A673 (cell line): ENCODE data around the gene RFX2. TPM values are rescaled to one million over a fixed set of nuclear protein-coding genes. Genes with fewer than 3 reads are reported as not detected.

ENCODE experiments used
- BruUV-seq: library from RNA; stranded (reverse); fragments of 400-500 nt; replicated peaks from 2 replicates; lab custom pipeline; 2021; lab: Mats Ljungman, UMichigan
- CTCF ChIA-PET: fragments of 300-600 bp; sonication (Branson Sonifier 250); formaldehyde crosslinking; loops from one replicate; lab custom pipeline; 2022; ENCODE audit warnings: antibody characterized with exemption; lab: Charles Lee
- POLR2A ChIA-PET: fragments of 300-600 bp; sonication (Branson Sonifier 250); formaldehyde crosslinking; loops from one replicate; lab custom pipeline; 2022; ENCODE audit warnings: antibody characterized with exemption; ENCODE audit not compliant: low non-redundant PET; lab: Charles Lee
- DNase-seq: peaks from one replicate; pipeline ENCODE4 v3.0.0-alpha.2; 2015; ENCODE audit warnings: low spot score
- H3K27ac ChIP-seq: fragments of 200-600 bp; sonication (generic); 2 replicates; pipeline ENCODE4 v1.5.1; 2016; ENCODE audit warnings: mixed run types, low read depth, mild to moderate bottlenecking, mixed read lengths, antibody characterized with exemption, low read length; ENCODE audit not compliant: poor library complexity, severe bottlenecking
- H3K27me3 ChIP-seq: fragments of 200-600 bp; sonication (generic); replicated peaks from 2 replicates; pipeline ENCODE4 v1.6.1; 2017; ENCODE audit warnings: mixed run types, low read depth, mild to moderate bottlenecking, mixed read lengths, antibody characterized with exemption, low read length; ENCODE audit not compliant: insufficient read depth, poor library complexity
- H3K36me3 ChIP-seq: fragments of 200-600 bp; sonication (generic); 2 replicates; pipeline ENCODE4 v1.6.1; 2016; ENCODE audit warnings: mixed run types, mild to moderate bottlenecking, mixed read lengths, antibody characterized with exemption, low read length; ENCODE audit not compliant: insufficient read depth, poor library complexity, severe bottlenecking
- H3K4me1 ChIP-seq: fragments of 200-600 bp; sonication (generic); 2 replicates; pipeline ENCODE4 v1.6.1; 2017; ENCODE audit warnings: mixed run types, mild to moderate bottlenecking, mixed read lengths, antibody characterized with exemption, low read length; ENCODE audit not compliant: insufficient read depth, poor library complexity, severe bottlenecking
- H3K4me3 ChIP-seq: fragments of 200-600 bp; sonication (generic); 2 replicates; pipeline ENCODE4 v1.5.1; 2016; ENCODE audit warnings: low read depth, mixed run types, mild to moderate bottlenecking, mixed read lengths, low read length; ENCODE audit not compliant: poor library complexity, severe bottlenecking
- H3K9me3 ChIP-seq: fragments of 200-600 bp; sonication (generic); 2 replicates; pipeline ENCODE4 v1.6.1; 2016; ENCODE audit warnings: mixed run types, low read depth, mild to moderate bottlenecking, mixed read lengths, antibody characterized with exemption, low read length; ENCODE audit not compliant: poor library complexity, severe bottlenecking
- CTCF ChIP-seq: fragments of 300-800, 200-600 bp; sonication (generic); conservative IDR thresholded peaks from 2 replicates; pipeline ENCODE4 v1.5.1; 2017; ENCODE audit warnings: low read depth, mild to moderate bottlenecking, antibody characterized with exemption, low read length, moderate library complexity, mixed read lengths
- EZH2 ChIP-seq: fragments of 200-600 bp; sonication (generic); IDR thresholded peaks from 2 replicates; pipeline ENCODE4 v1.6.1; 2017; ENCODE audit warnings: borderline replicate concordance, low read depth, mild to moderate bottlenecking, mixed read lengths, antibody characterized with exemption, low read length; ENCODE audit not compliant: poor library complexity, severe bottlenecking
- intact Hi-C: fragments of 100-400 bp; cut with micrococcal nuclease; formaldehyde crosslinking; loops from one replicate; pipeline ENCODE4 v1.10.0; 2022; ENCODE audit not compliant: unreplicated experiment
- total RNA-seq: library from RNA; stranded (reverse); gene quantifications from 2 replicates; pipeline ENCODE4 v1.2.3, GENCODE V29; 2021

RFX2 gene
- total RNA-seq, 1 experiment from 2014 or later: 11.7 TPM

- intact Hi-C loops: no loop called here
- Histone ChIP-seq H3K27me3 (no peaks in the 10 kb centered on the region), H3K36me3 (peaks cover 21% of the 10 kb centered on the region), H3K27ac (peak overlapping the region; percentile 9), H3K4me1 (peaks cover 12% of the 10 kb centered on the region), H3K4me3 (no peak overlapping the region), H3K9me3 (no peaks in the 10 kb centered on the region)
- no peak for DNase-seq
- CTCF ChIA-PET: no interaction called here
- TF ChIP-seq CTCF: no peak
- no peak for TF ChIP-seq EZH2
- POLR2A ChIA-PET: no interaction called here
- BruUV-seq: no TSS peak
Observed at GRCh38 chr19:5943623-5944022, 166.7 kb downstream of the RFX2 start.

Other genes starting within 250 kb of the RFX2 start
- gene FUT5, start 240.0 kb downstream of the RFX2 start, total RNA-seq: not detected in 2 replicates
- 290 and 298 TPM in 2 replicates for gene NDUFA11, start 206.7 kb downstream of the RFX2 start, total RNA-seq
- 0.67 and 1.7 TPM in 2 replicates for gene VMAC, start 205.6 kb downstream of the RFX2 start, total RNA-seq
- gene CAPS, start 196.2 kb downstream of the RFX2 start, total RNA-seq: 0.92 and 1.7 TPM in 2 replicates
- 126 and 130 TPM in 2 replicates for gene RANBP3, start 132.4 kb downstream of the RFX2 start, total RNA-seq
- not detected in 2 replicates for gene ACSBG2, start 25.2 kb upstream of the RFX2 start, total RNA-seq
- 80.1 and 88.6 TPM in 2 replicates for gene MLLT1, start 169.5 kb upstream of the RFX2 start, total RNA-seq
- not detected in 2 replicates for gene ACER1, start 223.1 kb upstream of the RFX2 start, total RNA-seq